Muscle layer of duodenum (tissue), 2 donors: Measurements from ENCODE around the gene PRIM2.
A peak's percentile ranks its signal among the peaks of the same experiment; 100 is the strongest.
"Not testable (repeated sequence)": the region's sequence is repeated elsewhere in the genome, so short reads cannot be mapped to it uniquely, and the experiment has no call there.

ENCODE experiments used
- H3K27ac ChIP-seq: one replicate; pipeline ENCODE4 v1.7.0; 2013; ENCODE audit warnings: mild to moderate bottlenecking, low read length
- H3K27me3 ChIP-seq: one replicate; pipeline ENCODE4 v1.7.0; 2013; ENCODE audit warnings: low read depth, mild to moderate bottlenecking, control low read depth, low read length
- H3K36me3 ChIP-seq, 2 donors: one replicate each; pipeline ENCODE4 v1.7.0; 2013; ENCODE audit warnings: low read length in 2 of 2, control low read depth in 1 of 2, mild to moderate bottlenecking in 1 of 2; ENCODE audit not compliant: insufficient read depth in 2 of 2, control insufficient read depth in 1 of 2
- H3K4me1 ChIP-seq, 2 donors: one replicate each; pipeline ENCODE4 v1.7.0; 2013; ENCODE audit warnings: low read length in 2 of 2, mild to moderate bottlenecking in 2 of 2, control low read depth in 1 of 2, moderate library complexity in 1 of 2; ENCODE audit not compliant: insufficient read depth in 2 of 2, control insufficient read depth in 1 of 2
- H3K4me3 ChIP-seq, 2 donors: one replicate each; pipeline ENCODE4 v1.7.0; 2013; ENCODE audit warnings: low read length in 2 of 2, low read depth in 1 of 2, mild to moderate bottlenecking in 1 of 2
- H3K9me3 ChIP-seq, 2 donors: one replicate each; pipeline ENCODE4 v1.7.0; 2013; ENCODE audit warnings: low read length in 2 of 2, control low read depth in 1 of 2, mild to moderate bottlenecking in 1 of 2; ENCODE audit not compliant: control insufficient read depth in 1 of 2
- donor health status: healthy.

The PRIM2 gene, protein sequence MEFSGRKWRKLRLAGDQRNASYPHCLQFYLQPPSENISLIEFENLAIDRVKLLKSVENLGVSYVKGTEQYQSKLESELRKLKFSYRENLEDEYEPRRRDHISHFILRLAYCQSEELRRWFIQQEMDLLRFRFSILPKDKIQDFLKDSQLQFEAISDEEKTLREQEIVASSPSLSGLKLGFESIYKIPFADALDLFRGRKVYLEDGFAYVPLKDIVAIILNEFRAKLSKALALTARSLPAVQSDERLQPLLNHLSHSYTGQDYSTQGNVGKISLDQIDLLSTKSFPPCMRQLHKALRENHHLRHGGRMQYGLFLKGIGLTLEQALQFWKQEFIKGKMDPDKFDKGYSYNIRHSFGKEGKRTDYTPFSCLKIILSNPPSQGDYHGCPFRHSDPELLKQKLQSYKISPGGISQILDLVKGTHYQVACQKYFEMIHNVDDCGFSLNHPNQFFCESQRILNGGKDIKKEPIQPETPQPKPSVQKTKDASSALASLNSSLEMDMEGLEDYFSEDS

DNA sequence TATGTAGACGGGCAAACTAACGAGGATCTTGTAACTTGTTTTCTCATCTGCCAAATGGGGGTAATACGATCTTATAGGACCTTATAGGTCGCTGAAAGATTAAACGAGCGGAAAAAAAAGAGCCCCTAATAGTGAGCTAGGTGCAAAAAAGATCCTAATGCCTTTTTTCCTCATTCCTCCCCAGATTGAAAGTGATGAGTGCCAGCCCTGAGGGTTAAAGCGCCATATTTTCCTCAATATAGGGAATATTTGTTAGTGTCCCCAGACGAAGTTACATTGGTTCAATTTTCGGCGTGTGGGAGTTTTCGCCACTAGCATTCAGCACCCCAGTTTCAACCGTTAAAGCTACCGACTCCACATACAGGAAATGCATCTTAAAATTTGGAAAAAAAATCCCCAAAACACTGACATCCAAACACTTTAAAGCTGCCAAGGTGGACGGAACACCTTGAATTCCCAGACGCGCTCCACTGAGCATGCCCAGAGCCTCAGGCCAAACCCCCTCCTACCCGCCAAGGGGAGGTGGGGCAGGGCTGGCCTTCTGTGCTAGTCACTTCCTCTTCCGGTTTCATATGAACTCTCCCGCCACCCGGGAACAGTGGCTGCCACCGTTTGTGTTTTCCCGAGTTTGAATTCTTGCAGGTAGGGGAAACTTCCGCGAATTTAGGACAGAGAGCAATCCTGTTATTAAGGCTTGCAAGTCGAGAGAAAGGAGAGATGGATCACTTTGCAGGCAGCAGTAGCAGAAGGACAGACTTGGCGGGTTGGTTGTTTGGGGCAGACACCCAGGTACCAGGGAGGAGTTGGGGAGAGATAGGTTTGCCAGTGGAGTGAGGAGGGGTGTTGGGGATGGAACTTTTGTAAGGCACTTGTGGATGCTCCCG lies at the start of gene PRIM2:
TSS of gene PRIM2 (plus strand) at position 571 of the 884 bp plus-strand sequence. CDS start 816 bp downstream, outside the sequence.
- peak within 1 kb of the TSS; percentile 76 for H3K27ac ChIP-seq
- no peaks in the 10 kb centered on the region for H3K9me3 ChIP-seq
- no peaks in the 10 kb centered on the region for H3K27me3 ChIP-seq
- H3K4me1 ChIP-seq: peaks cover 4 to 12% of the 10 kb centered on the region in 2 donors
- H3K4me3 ChIP-seq: peak within 1 kb of the TSS; percentile 90 to 91
- peaks cover 6 to 26% of the 10 kb centered on the region in 2 donors for H3K36me3 ChIP-seq

DNA sequence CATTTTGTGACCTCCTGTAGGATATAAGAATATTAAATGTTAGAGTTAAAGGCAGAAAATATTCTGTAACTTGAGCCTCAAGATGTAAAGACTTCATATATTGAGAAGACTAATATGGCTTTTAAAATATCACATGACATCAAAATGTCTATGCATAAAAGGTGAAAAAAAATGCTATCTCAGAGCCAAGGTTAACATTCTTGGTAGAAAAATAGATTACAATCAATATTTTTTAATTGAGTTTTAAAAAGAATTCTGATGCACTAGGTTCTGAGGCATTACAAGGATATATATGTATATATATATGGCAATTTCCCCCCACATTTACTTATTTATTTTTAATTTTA lies 49.2 kb upstream of the PRIM2 start:
- no peaks in the 10 kb centered on the region for H3K9me3 ChIP-seq
- H3K36me3 ChIP-seq: no peaks in the 10 kb centered on the region
- H3K4me1 ChIP-seq: peaks cover 12 to 17% of the 10 kb centered on the region in 2 donors
- H3K27ac ChIP-seq: no peak overlapping the region
- no peak overlapping the region for H3K4me3 ChIP-seq
- no peaks in the 10 kb centered on the region for H3K27me3 ChIP-seq

DNA sequence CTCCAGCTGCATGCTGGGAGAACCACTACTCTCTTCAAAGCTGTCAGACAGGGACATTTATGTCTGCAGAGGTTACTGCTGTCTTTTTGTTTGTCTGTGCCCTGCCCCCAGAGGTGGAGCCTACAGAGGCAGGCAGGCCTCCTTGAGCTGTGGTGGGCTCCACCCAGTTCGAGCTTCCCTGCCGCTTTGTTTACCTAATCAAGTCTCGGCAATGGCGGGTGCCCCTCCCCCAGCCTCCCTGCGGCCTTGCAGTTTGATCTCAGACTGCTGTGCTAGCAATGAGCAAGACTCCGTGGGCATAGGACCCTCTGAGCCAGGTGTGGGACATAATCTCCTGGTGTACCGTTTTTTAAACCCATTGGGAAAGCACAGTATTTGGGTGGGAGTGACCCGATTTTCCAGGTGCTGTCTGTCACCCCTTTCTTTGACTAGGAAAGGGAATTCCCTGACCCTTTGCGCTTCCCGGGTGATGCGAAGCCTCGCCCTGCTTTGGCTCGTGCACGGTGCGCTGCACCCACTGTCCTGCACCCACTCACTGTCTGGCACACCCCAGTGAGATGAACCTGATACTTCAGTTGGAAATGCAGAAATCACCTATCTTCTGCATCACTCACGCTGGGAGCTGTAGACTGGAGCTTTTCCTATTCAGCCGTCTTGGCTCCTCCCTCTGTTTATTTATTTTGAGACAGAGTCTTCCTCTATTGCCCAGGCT lies 43.2 kb upstream of the PRIM2 start:
- H3K9me3 ChIP-seq: not testable (repeated sequence)

DNA sequence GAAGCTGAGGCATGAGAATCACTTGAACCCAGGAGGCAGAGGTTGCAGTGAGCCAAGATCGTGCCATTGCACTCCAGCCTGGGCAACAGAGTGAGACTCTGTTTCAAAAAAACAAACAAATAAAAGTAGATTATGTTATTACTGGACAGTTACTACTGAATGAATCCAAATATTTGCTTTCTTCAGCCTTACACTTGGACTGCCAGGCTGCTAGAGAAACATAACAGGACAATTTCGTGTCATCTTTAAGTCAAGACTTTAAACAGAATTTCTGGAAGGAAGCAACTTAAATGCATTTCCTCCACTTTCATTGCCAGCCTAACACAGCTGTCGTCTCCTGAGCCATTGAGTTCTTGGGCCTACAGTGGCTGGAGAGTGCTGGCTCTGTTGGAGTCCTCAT lies 42.0 kb upstream of the PRIM2 start:
- Histone ChIP-seq H3K4me3 (no peak overlapping the region), H3K36me3 (no peaks in the 10 kb centered on the region), H3K27me3 (no peaks in the 10 kb centered on the region), H3K4me1 (no peaks in the 10 kb centered on the region), H3K27ac (no peak overlapping the region), H3K9me3 (no peaks in the 10 kb centered on the region)

More for the DNA sequence above, 43.2 kb upstream of the PRIM2 start:
- not testable (repeated sequence) for H3K27ac ChIP-seq, H3K4me3 ChIP-seq, H3K4me1 ChIP-seq, H3K36me3 ChIP-seq, H3K27me3 ChIP-seq

DNA sequence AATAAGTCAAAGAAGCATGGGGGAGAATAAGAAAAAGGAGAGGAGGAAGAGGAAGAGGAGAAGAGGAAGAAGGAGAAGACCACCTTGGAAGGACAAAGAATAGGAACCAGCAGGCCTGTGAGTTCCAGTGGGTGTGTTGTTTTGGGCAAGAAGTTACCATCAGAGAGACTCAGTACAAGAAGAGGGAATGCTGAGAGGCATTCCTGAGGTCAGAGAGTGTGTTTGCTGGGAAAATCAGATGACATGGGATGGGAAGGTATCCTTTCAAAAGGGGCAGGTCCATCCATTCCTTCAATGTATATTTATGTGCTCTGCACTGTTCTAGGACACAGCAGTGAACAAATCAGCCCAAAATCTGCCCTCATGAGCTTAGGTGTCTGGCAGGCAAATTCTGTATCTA lies 40.5 kb upstream of the PRIM2 start:
- Histone ChIP-seq H3K36me3 (no peaks in the 10 kb centered on the region), H3K27me3 (no peaks in the 10 kb centered on the region), H3K27ac (no peak overlapping the region), H3K9me3 (no peaks in the 10 kb centered on the region), H3K4me1 (no peaks in the 10 kb centered on the region), H3K4me3 (no peak overlapping the region)

DNA sequence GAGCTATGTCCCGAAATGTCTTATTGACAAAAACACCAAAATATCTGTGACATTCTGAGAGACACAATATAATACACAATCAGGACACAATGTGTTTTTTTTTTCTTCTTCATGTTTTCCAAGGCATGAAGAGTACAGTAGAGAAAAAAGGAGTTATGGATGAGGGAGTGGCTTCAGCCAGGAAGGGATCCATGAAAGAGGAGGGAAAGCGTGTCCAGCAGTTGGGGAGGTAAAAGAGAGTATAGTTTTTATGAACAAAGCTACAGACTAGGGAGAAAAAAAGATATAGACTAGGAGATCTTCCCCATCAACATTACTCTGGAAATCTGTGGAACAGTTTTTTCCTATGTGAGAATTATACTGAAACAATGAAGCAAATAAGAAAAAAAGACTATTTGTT lies 38.9 kb upstream of the PRIM2 start:
- H3K9me3 ChIP-seq: no peaks in the 10 kb centered on the region
- no peaks in the 10 kb centered on the region for H3K27me3 ChIP-seq
- no peak overlapping the region for H3K4me3 ChIP-seq
- no peaks in the 10 kb centered on the region for H3K4me1 ChIP-seq
- no peaks in the 10 kb centered on the region for H3K36me3 ChIP-seq
- H3K27ac ChIP-seq: no peak overlapping the region

DNA sequence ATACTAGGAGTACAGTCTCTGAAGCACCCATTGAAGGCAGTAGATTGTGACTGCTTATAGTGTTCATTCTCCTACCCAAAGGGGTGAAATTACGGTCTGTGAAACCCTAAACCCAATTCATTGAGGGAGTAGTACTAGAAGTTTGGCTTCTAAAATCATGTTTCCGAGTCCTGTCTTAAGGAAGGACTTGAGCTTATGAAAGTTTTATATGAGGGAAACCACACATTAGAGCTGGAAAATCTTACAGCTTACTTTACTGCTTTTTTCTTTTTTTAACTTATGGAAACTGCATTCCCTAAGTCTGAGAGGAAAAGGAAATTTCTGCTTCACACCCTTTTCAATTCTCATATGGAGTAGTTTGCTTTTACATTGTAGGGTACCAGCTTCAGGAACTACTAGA lies 38.4 kb upstream of the PRIM2 start:
- Histone ChIP-seq H3K27ac (no peak overlapping the region), H3K27me3 (no peaks in the 10 kb centered on the region), H3K9me3 (no peaks in the 10 kb centered on the region), H3K36me3 (no peaks in the 10 kb centered on the region), H3K4me1 (no peaks in the 10 kb centered on the region), H3K4me3 (no peak overlapping the region)

DNA sequence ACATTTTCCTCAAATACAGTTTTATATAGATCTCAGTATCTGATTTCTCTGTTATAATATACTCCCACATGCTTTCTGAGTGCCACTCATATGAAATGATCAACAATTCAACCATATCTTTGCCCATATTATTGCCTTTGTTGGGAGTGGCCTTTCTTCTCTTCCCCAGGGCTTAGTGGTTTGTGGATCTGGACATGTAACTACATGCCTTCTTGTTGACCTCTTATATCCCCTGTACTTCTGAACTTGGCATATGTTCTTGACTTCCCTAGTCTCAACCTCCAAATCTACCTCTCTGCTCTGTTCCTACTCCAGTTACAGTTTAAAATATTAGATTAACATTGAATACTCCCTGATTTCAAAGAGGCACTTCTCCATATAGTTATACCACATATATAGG lies 34.3 kb upstream of the PRIM2 start:
- Histone ChIP-seq H3K4me3 (no peak overlapping the region), H3K36me3 (no peaks in the 10 kb centered on the region), H3K27me3 (no peaks in the 10 kb centered on the region), H3K4me1 (no peaks in the 10 kb centered on the region), H3K9me3 (no peaks in the 10 kb centered on the region), H3K27ac (no peak overlapping the region)

DNA sequence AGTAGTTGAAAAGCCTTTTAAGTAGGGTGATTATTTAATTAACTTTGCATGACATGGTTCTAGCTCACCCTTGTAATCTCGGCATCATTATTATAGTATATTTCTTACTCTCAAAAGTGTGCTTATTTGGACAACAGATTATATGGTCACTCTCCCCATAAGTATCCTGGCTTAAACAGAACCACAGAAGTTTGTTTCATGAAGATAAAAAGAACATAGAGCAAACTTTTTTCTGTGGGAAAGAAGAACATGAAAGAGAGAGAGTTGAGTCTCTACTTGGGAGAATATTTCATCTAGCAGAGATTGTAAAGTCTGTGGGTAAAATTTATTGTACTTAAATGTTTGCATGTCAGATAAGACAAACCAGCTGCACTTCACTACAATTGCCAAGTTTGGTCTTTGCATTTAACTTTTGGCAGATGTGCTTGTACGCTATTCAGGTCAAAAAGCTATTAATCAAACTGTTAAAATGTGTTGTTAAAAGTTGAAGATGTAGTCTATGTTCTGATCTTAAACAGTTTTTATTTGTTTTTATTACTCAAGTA lies 33.4 kb upstream of the PRIM2 start:
- Histone ChIP-seq H3K4me3 (no peak overlapping the region), H3K4me1 (no peaks in the 10 kb centered on the region), H3K27me3 (no peaks in the 10 kb centered on the region), H3K9me3 (no peaks in the 10 kb centered on the region), H3K36me3 (no peaks in the 10 kb centered on the region), H3K27ac (no peak overlapping the region)

DNA sequence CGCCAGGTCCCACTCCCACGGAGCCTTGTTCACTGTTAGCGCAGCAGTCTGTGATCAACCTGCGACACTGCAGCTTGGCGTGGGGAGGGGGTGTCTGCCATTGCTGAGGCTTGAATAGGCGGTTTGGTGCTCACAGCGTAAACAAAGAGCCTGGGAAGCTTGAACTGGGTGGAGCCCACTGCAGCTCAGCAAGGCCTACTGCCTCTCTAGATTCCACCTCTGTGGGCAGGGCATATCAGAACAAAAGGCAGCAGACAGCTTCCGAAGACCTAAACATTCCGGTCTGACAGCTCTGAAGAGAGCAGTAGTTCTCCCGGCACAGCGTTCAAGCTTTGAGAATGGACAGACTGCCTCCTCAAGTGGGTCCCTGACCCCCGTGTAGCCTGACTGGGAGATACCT lies 29.3 kb upstream of the PRIM2 start:
- not testable (repeated sequence) for H3K4me3 ChIP-seq, H3K27ac ChIP-seq

DNA sequence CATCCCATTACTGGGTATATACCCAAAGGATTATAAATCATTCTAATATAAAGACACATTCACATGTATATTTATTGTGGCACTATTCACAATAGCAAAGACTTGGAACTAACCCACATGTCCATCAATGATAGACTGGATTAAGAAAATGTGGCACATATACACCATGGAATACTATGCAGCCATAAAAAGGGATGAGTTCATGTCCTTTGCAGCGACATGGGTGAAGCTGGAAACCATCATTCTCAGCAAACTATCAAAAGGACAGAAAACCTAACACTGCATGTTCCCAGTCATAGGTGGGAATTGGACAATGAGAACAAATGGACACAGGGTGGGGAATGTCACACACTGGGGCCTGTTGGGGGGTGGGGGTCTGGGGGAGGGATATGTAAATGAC lies 24.0 kb upstream of the PRIM2 start:
- H3K4me1 ChIP-seq, H3K9me3 ChIP-seq, H3K36me3 ChIP-seq, H3K27ac ChIP-seq, H3K27me3 ChIP-seq, H3K4me3 ChIP-seq: not testable (repeated sequence)

More for the DNA sequence above, 29.3 kb upstream of the PRIM2 start:
- H3K27me3 ChIP-seq, H3K36me3 ChIP-seq, H3K4me1 ChIP-seq, H3K9me3 ChIP-seq: not testable (repeated sequence)
